ENCODE data around the gene TSPAN19. TPM values are rescaled to one million over a fixed set of nuclear protein-coding genes. Genes with fewer than 3 reads are reported as not detected.

The TSPAN19 gene
- total RNA-seq (2014; rRNA removed; shearing (Covaris generic)) (not detected in 2 replicates), polyA plus RNA-seq (2016; fragmentation: Nextera tagmentation; extraction: Ambion mirVana) (0.23 and 0.38 TPM in 2 replicates)

GRCh38 chr12:85036234-85036707 lies at the start of gene TSPAN19, which contains the start of gene LRRIQ1:
Gene TSPAN19 (minus strand): TSS chr12:85036277. CDS start chr12:85029946, 6,331 bp downstream.
Gene LRRIQ1 (plus strand): TSS chr12:85036351. CDS start chr12:85038177, 1,826 bp downstream.
- peak within 1 kb of the TSS; percentile 88 for H3K4me2 ChIP-seq (ENCODE audit: unreplicated experiment)
- H3K27ac ChIP-seq = no peak within 1 kb of the TSS
- peak within 1 kb of the TSS; percentile 72 for H3K9ac ChIP-seq
- no peaks in the 10 kb centered on the region for H3K9me3 ChIP-seq (ENCODE audit: low read depth)
- H3K4me3 ChIP-seq = peak within 1 kb of the TSS; percentile 84
- H4K20me1 ChIP-seq (ENCODE audit: insufficient read depth) = no peaks in the 10 kb centered on the region
- peak within 1 kb of the TSS; percentile 93 for H2AFZ ChIP-seq
- TF ChIP-seq EZH2 (IDR thresholded peaks at IDR 0.05; ENCODE audit: insufficient read depth, poor library complexity, severe bottlenecking) (no peak), EZH2phosphoT487 (IDR thresholded peaks at IDR 0.05; ENCODE audit: insufficient read depth, low read depth) (no peak)
- peak; percentile 88 for DNase-seq
- in situ Hi-C loops (cut with MboI) = no loop called here
- no peaks in the 10 kb centered on the region for H3K79me2 ChIP-seq (ENCODE audit: insufficient read depth)
- no peaks in the 10 kb centered on the region for H3K36me3 ChIP-seq (ENCODE audit: low read depth)
- H3K27me3 ChIP-seq (replicated peaks; ENCODE audit: insufficient read depth) = no peaks in the 10 kb centered on the region; the same call in 1 of the 2 replicates
- 12 to 13% methylated on average over 22 of the region's 22 CpGs for WGBS, 2 experiments (ENCODE audit: low coverage in 1 of 2, low lambda C conversion rate in 2 of 2, missing lambda C conversion rate in 2 of 2)
- no peaks in the 10 kb centered on the region for H3K9me2 ChIP-seq (ENCODE audit: insufficient read depth)
- H3F3A ChIP-seq (ENCODE audit: insufficient read depth) = no peaks in the 10 kb centered on the region
- 0 out of 2 replicates have a peak, but pooled peaks cover 5% of the 10 kb centered on the region for H3K4me1 ChIP-seq (ENCODE audit: insufficient read depth)

GRCh38 chr12:85085066-85085465 lies 49.0 kb upstream of the TSPAN19 start:
- H3F3A ChIP-seq (ENCODE audit: insufficient read depth) = no peaks in the 10 kb centered on the region
- 60 to 61% methylated on average over 5 of the region's 5 CpGs for WGBS, 2 experiments (ENCODE audit: low coverage in 1 of 2, low lambda C conversion rate in 2 of 2, missing lambda C conversion rate in 2 of 2)
- H2AFZ ChIP-seq = no peak overlapping the region
- no peaks in the 10 kb centered on the region for H3K9me3 ChIP-seq (ENCODE audit: low read depth)
- in situ Hi-C loops (cut with MboI) = loop anchor here (25.0 kb wide), 1 partner anchor 827 kb away; no protein-coding TSS in a partner anchor
- no peak overlapping the region for H3K27ac ChIP-seq
- H3K27me3 ChIP-seq (replicated peaks; ENCODE audit: insufficient read depth) = no peaks in the 10 kb centered on the region
- no peaks in the 10 kb centered on the region for H3K9me2 ChIP-seq (ENCODE audit: insufficient read depth)
- no peak overlapping the region for H3K4me2 ChIP-seq (ENCODE audit: unreplicated experiment)
- DNase-seq = no peak
- H4K20me1 ChIP-seq (ENCODE audit: insufficient read depth) = no peaks in the 10 kb centered on the region
- TF ChIP-seq EZH2 (IDR thresholded peaks at IDR 0.05; ENCODE audit: insufficient read depth, poor library complexity, severe bottlenecking) (no peak), EZH2phosphoT487 (IDR thresholded peaks at IDR 0.05; ENCODE audit: insufficient read depth, low read depth) (no peak)
- H3K9ac ChIP-seq = no peak overlapping the region
- H3K4me1 ChIP-seq (ENCODE audit: insufficient read depth) = no peaks in the 10 kb centered on the region
- H3K79me2 ChIP-seq (ENCODE audit: insufficient read depth) = no peaks in the 10 kb centered on the region
- H3K4me3 ChIP-seq = no peak overlapping the region
- no peaks in the 10 kb centered on the region for H3K36me3 ChIP-seq (ENCODE audit: low read depth)

GRCh38 chr12:85076688-85077430 lies 40.8 kb upstream of the TSPAN19 start:
- Histone ChIP-seq H3K4me1 (ENCODE audit: insufficient read depth) (peaks cover 8% of the 10 kb centered on the region), H2AFZ (peak overlapping the region; percentile 12; the same call in 1 of the 2 replicates), H3K79me2 (ENCODE audit: insufficient read depth) (no peaks in the 10 kb centered on the region), H3K27me3 (replicated peaks; ENCODE audit: insufficient read depth) (no peaks in the 10 kb centered on the region), H3K9me2 (ENCODE audit: insufficient read depth) (no peaks in the 10 kb centered on the region), H3K9ac (no peak overlapping the region), H3K9me3 (ENCODE audit: low read depth) (no peaks in the 10 kb centered on the region), H3F3A (ENCODE audit: insufficient read depth) (0 out of 2 replicates have a peak, but pooled peaks cover 7% of the 10 kb centered on the region), H4K20me1 (ENCODE audit: insufficient read depth) (no peaks in the 10 kb centered on the region), H3K4me2 (ENCODE audit: unreplicated experiment) (peak overlapping the region; percentile 23), H3K36me3 (ENCODE audit: low read depth) (no peaks in the 10 kb centered on the region), H3K27ac (no peak overlapping the region), H3K4me3 (no peak overlapping the region; the same call in 1 of the 2 replicates)
- in situ Hi-C loops (cut with MboI) = loop anchor here (25.0 kb wide), 1 partner anchor 835 kb away; no protein-coding TSS in a partner anchor
- TF ChIP-seq EZH2 (IDR thresholded peaks at IDR 0.05; ENCODE audit: insufficient read depth, poor library complexity, severe bottlenecking) (no peak), EZH2phosphoT487 (IDR thresholded peaks at IDR 0.05; ENCODE audit: insufficient read depth, low read depth) (no peak)
- DNase-seq = peak; percentile 88
- WGBS, 2 experiments (ENCODE audit: low coverage in 1 of 2, low lambda C conversion rate in 2 of 2, missing lambda C conversion rate in 2 of 2) = 0% methylated on average over 1 of the region's 1 CpG

GRCh38 chr12:85072826-85073225 lies 36.7 kb upstream of the TSPAN19 start:
- DNase-seq = peak; percentile 9
- H3K9ac ChIP-seq = no peak overlapping the region
- peak overlapping the region; percentile 15; the same call in 1 of the 2 replicates for H2AFZ ChIP-seq
- no peaks in the 10 kb centered on the region for H3K9me3 ChIP-seq (ENCODE audit: low read depth)
- no peak overlapping the region for H3K4me3 ChIP-seq
- H3K9me2 ChIP-seq (ENCODE audit: insufficient read depth) = no peaks in the 10 kb centered on the region
- H3K36me3 ChIP-seq (ENCODE audit: low read depth) = no peaks in the 10 kb centered on the region
- 82 to 86% methylated on average over 1 of the region's 1 CpG for WGBS, 2 experiments (ENCODE audit: low coverage in 1 of 2, low lambda C conversion rate in 2 of 2, missing lambda C conversion rate in 2 of 2)
- H3K4me1 ChIP-seq (ENCODE audit: insufficient read depth) = peaks cover 8% of the 10 kb centered on the region
- in situ Hi-C loops (cut with MboI) = no loop called here
- H3K27ac ChIP-seq = no peak overlapping the region
- H3K4me2 ChIP-seq (ENCODE audit: unreplicated experiment) = no peak overlapping the region
- H3K27me3 ChIP-seq (replicated peaks; ENCODE audit: insufficient read depth) = no peaks in the 10 kb centered on the region
- H4K20me1 ChIP-seq (ENCODE audit: insufficient read depth) = no peaks in the 10 kb centered on the region
- TF ChIP-seq EZH2 (IDR thresholded peaks at IDR 0.05; ENCODE audit: insufficient read depth, poor library complexity, severe bottlenecking) (no peak), EZH2phosphoT487 (IDR thresholded peaks at IDR 0.05; ENCODE audit: insufficient read depth, low read depth) (no peak)
- 0 out of 2 replicates have a peak, but pooled peaks cover 7% of the 10 kb centered on the region for H3F3A ChIP-seq (ENCODE audit: insufficient read depth)
- H3K79me2 ChIP-seq (ENCODE audit: insufficient read depth) = no peaks in the 10 kb centered on the region
